ENCODE measurements around the gene SEPTIN10.

- TF ChIP-seq TCF12 (IDR thresholded peaks at IDR 0.05; ENCODE audit: low read depth, low read length) = no peak
- no peak for TF ChIP-seq ASH2L (IDR thresholded peaks at IDR 0.05; ENCODE audit: low read length)
- no peak for TF ChIP-seq NANOG (IDR thresholded peaks at IDR 0.05; ENCODE audit: insufficient read depth, low read depth, low read length, poor library complexity, severe bottlenecking)
- TF ChIP-seq RAD21 (IDR thresholded peaks at IDR 0.05 in 1 of 2, conservative IDR thresholded peaks at IDR 0.05 in 1 of 2; ENCODE audit: low read depth in 2 of 2, low read length in 2 of 2) = no peak
- no peak for TF ChIP-seq EZH2 (IDR thresholded peaks at IDR 0.05; ENCODE audit: low read depth, low read length, severe bottlenecking)
- no peak for TF ChIP-seq MAX (IDR thresholded peaks at IDR 0.05)
- no peak for TF ChIP-seq CTCF (IDR thresholded peaks at IDR 0.05; ENCODE audit: control extremely low read depth in 1 of 3, insufficient read depth in 1 of 3, low read depth in 1 of 3, low read length in 3 of 3)
These were observed 49.7 kb downstream of the SEPTIN10 start for GRCh38 chr2:109563980-109564550.

All from H1 (cell line).